Hematopoietic multipotent progenitor cell treated with erythropoietin and hydrocortisone succinate and interleukin-3 and kit ligand, for 4 days (in vitro differentiated cells): Measurements from ENCODE around the gene CEP164.
"Not testable (repeated sequence)": the region's sequence is repeated elsewhere in the genome, so short reads cannot be mapped to it uniquely, and the experiment has no call there.

Experiments
- DNase-seq: peaks from one replicate; pipeline ENCODE4 v3.0.0-alpha.2; 2015

CEP164 gene

GRCh38 chr11:117399100-117399840 lies 71.6 kb downstream of the CEP164 start:
- DNase-seq = not testable (repeated sequence)

- DNase-seq = not testable (repeated sequence)
Measured at GRCh38 chr11:117405898-117406297, 78.2 kb downstream of the CEP164 start.

- no peak for DNase-seq
Measured at GRCh38 chr11:117407016-117407415, 79.4 kb downstream of the CEP164 start.

- no peak for DNase-seq
Measured at GRCh38 chr11:117408356-117408755, 80.7 kb downstream of the CEP164 start.

- no peak for DNase-seq
Measured at GRCh38 chr11:117409511-117409910, 81.9 kb downstream of the CEP164 start.

DNA sequence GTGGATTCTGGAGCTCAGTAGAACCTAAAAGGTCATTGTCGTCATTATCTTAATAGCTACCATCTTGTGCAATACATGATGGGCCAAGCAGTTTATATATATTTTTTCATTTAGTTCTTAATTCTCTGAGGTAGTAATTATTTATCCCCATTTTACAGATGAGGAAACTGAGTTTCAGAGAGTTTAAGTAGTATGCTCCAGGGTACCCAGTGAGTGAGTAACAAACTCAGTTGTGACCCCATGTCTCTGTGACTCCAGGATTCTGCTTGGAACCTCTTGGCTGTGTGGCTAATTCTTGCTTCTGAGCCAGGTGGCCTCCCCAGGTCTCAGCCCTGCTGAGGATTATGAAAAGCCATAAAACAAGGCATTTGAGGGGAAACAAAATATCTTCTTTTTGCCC lies 82.6 kb downstream of the CEP164 start:
- DNase-seq = no peak

DNA sequence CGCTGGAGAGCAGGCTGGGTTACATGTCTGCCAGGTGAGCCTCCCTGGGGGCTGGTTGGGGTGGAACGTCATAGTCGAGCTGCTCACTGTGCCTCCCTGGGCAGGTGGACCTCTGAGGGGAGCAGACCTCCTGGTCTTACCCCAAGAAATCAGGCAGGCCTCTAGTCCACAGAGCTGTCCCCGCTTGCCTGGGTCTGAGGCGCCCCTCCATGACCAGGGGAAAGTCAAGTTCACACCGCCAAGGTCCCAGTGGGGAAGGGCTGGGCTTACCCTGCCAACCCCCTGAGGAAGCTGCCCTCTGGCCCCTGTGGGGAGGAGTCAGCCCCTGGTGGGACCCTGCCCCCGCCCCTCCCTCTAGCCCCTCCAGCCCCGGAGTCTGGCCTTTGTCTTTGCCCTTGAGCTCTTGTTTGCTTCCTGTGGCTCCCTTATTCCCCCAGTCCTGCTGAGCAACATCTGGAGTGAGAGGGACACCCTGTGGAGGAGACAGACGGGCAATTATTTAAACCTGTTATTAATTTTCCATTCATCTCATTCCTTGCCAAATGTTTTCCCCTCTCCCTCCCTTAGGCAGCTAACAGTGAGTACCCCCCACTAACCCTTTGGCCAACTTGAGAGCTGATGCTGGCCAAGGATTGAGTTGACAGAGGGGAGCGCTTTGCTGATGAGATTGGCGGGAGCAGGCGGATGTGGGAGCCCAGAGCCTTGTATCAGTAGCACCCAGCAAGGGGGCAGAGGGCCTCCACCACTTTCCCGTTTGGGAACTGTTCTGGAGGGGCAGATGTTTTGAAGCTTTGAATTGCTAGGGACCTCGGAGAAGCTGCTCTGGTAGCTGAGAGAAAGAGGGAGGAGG lies 83.4 kb downstream of the CEP164 start:
- no peak for DNase-seq

DNA sequence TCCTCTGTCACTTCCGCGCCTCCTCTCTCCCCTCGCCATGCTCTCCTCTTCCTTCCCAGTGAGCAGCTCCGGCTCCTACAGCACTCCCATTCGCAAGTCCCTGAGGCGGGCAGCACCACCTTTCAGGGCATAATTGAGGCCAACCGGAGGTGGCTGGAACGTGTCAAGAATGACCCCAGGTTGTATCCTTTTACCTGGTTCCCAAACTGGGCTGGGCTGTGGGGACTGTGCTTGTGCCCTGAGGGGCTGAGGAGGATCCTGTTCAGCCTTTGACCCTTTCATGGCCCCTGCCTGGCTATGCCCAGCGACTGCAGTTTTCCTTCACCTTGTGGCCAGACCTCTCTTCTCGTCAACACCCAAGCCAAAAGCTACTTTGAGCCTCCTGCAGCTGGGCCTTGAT lies 84.1 kb downstream of the CEP164 start:
- no peak for DNase-seq

DNA sequence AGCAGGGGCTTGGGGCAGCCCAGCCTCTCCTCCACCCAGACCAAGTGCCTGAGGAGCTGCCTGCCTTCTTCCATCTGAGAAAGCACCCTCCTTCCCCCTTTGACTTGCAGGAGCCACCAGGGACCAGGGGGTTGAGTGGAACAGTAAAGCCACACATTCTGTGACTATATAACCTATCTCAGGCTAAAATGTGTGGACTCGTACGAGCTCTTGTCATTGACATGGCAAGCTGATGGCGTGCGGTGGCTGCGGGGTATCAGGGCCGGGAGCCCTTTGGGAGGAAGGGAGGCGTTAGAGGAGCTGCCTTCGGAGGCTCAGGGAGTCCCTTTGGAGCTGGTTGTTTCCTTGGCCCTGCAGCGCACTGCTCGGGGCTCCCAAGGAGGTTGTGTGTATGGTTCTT lies 84.5 kb downstream of the CEP164 start:
- no peak for DNase-seq

GRCh38 chr11:117412653-117413275 lies 85.1 kb downstream of the CEP164 start:
- no peak for DNase-seq

DNA sequence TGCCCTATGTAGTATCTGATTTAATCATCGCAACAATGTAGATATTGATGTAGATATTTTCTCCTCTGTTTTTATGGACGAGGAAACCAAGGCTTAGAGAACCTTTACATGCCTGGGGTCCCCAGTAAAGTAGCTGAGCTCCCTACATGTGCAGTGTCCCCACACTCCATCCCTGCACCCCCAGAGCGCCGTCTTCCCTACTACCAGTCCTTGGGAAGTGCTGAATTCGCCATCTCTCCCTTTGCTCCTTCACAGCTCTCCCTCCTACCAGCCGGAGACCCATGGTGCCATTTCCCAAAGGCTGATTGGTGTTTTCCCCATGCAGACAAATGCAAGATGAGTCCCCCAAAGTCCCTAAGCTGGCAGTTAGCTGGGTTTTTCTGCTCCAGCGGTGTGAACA lies 86.0 kb downstream of the CEP164 start:
- no peak for DNase-seq

- DNase-seq = no peak
Measured at GRCh38 chr11:117414724-117415123, 87.1 kb downstream of the CEP164 start.

DNA sequence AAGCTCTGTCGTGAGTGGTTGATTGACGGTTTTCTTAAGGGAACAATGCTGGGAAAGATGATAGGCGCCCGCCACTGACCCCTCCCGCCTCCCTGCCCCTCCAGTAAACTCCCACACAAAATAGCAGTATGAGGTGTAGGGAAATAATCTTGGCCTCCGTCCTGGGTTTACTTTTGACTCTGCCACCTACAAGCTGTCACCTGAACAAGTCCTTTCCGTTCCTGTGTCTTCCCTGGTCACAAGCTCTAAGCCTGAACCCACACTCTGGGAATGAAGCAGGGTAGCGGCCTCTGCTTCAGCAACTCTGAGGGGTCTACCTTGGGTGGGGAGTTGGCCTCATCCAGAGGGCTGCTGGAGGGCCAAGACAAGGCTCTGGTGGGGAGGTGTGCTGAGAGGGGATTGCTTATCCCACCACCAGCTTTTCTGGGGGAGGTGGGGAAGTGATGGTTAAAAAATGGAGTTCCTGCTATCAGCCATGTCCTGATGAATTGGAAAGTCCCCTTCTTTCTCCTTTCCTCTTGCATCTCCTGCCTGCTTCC lies 87.8 kb downstream of the CEP164 start:
- no peak for DNase-seq

DNA sequence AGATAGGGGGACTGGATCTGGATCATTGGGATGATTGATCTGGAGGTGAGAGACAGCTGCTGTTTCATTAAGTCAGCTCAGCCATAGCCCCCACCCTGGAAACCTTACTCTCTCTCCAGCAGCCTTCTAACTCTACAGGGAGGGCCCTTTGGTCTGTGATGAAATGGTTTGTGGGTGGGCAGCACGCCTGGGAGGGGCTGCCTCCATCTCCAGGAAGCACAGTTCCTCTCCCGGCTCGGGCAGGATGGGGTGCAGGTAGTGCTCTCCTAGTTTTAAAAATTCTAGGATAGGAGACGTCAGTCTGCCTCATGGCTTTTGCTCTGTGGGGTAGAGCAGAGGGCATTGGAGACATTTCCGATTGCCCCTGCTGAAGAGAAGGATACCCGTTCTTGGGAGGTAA lies 89.7 kb downstream of the CEP164 start:
- no peak for DNase-seq

GRCh38 chr11:117417856-117418255 lies 90.2 kb downstream of the CEP164 start:
- DNase-seq = no peak

DNA sequence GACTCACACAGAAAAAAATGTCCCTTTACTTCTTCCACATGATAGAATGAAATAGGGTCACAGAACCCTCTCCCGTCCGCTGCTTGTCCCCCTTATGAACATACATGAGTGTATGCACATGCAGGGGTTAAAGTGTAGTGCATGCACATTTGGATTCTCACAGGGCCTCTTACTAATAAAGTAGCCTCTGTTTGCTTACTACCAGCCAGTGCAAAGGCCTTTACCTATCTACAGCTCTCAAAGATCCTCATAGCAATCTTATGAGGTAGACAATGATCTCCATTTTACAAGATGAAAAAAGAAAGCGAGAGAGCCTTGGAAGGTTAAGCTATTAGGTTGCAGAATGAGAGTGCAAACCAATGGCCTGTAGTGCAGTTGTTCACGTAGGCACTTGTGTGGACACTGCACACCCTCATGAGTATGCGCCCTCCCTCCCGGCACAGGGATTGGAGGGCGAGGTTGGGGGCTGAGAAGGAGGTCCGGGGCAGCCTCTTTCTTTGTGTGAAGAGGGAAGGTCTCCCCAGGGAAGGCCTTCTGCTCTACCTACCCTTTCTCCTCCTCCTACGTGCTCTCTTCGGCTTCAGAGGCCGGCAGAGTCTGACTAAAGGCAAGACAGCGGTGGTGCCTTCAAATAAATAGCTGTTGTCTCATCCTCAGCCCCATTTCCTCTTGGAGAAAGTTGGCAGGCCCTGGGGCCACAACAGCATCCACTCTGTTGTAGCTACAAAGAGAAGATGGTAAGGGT lies 91.3 kb downstream of the CEP164 start:
- no peak for DNase-seq

GRCh38 chr11:117419482-117420142 lies 92.0 kb downstream of the CEP164 start:
- DNase-seq = no peak

- no peak for DNase-seq
Measured at GRCh38 chr11:117420143-117420485, 92.5 kb downstream of the CEP164 start.

DNA sequence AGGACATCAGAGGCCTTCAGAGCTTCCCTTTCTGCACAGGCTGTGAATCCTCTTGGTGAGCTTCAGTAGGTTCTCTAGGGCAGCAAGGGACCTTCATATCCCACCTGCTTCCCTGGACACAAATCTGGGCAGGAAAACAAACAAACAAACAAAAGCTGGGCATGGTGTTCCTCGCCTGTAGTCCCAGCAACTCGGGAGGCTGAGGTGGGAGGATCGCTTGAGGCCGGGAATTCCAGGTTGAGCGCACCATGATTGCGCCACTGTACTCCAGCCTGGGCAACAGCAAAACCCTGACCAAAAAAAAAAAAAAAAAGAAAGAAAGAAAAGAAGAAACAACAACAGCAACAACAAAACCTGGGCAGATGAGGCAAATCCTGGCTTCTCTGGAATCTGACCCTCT lies 92.9 kb downstream of the CEP164 start:
- DNase-seq = no peak

GRCh38 chr11:117421041-117421440 lies 93.4 kb downstream of the CEP164 start:
- DNase-seq = no peak

DNA sequence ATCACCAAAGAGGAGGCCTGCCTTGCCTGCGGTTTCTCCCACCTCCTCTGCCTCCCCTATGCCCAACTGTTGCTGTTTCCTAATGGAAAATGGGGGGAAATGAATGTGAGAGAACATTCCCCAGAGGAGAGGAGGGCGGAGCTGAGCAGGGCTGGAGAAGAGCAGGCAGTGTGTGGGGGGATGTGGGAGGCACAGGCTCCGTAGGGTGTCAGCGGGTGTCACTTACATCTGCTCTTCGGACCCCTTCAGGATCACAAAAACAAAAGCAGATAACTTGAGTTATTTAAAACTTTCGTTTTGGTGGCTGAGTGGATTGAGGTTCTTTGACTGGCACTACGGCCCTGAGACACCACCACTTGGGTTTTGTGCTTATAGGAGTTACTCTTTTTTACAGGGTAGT lies 93.8 kb downstream of the CEP164 start:
- no peak for DNase-seq

DNA sequence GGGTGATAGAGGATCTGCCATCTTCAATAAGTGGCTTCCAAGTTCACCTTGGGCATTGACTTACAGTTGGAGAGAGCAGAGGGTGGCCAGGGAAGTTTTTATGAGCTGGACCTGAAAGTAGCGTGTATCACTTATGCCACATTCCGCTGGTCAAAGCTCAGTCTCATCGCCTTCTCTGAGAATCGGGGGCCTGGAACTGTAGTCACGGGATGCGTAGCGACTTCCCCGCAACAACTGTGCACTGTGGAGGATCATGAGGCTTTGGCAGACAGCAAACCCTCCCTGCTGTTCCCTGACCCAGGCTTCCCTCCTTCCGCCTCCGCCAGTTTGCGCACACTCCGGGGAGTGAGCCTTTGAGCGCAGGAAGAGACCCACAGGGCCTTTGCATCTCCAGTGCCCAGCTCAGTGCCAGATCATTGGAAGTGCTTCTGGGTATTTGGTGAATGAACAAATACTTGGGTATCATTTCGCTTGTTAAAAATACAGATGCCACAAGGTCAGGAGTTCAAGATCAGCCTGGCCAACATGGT lies 95.5 kb downstream of the CEP164 start:
- DNase-seq = no peak
